Aorta (tissue), 5 donors: ENCODE measurements around the gene ARID5B. TPM values are rescaled to one million over a fixed set of nuclear protein-coding genes. Genes with fewer than 3 reads are reported as not detected.

Source experiments
- ATAC-seq: fragments of 200-7000 bp; cut with Tn5 transposase; one replicate; pipeline ENCODE4 v1.9.1; 2022; ENCODE audit warnings: moderate library complexity; ENCODE audit not compliant: low FRiP score
- DNase-seq, 2 donors: peaks; one replicate each; pipeline ENCODE4 v3.0.0-alpha.2; 2020
- H3K27ac ChIP-seq, 2 donors: one replicate each; pipeline ENCODE4 v1.5.1; 2013; ENCODE audit warnings: low read length in 2 of 2, mild to moderate bottlenecking in 2 of 2, moderate library complexity in 2 of 2, control low read depth in 1 of 2, inconsistent platforms in 1 of 2, low read depth in 1 of 2
- H3K27me3 ChIP-seq, 2 donors: one replicate each; pipeline ENCODE4 v1.6.1; 2013; ENCODE audit warnings: control low read depth in 1 of 2, low read length in 1 of 2, mild to moderate bottlenecking in 1 of 2, moderate library complexity in 1 of 2; ENCODE audit not compliant: insufficient read depth in 2 of 2, control insufficient read depth in 1 of 2
- H3K36me3 ChIP-seq, 2 donors: one replicate each; pipeline ENCODE4 v1.6.1; 2013; ENCODE audit warnings: control low read depth in 1 of 2, low read length in 1 of 2, mild to moderate bottlenecking in 1 of 2; ENCODE audit not compliant: insufficient read depth in 2 of 2, control insufficient read depth in 1 of 2
- H3K4me1 ChIP-seq, 2 donors: one replicate each; pipeline ENCODE4 v1.6.1; 2013; ENCODE audit warnings: low read length in 2 of 2, control low read depth in 1 of 2, mild to moderate bottlenecking in 1 of 2, moderate library complexity in 1 of 2; ENCODE audit not compliant: insufficient read depth in 2 of 2, control insufficient read depth in 1 of 2
- H3K4me3 ChIP-seq, 2 donors: one replicate each; pipeline ENCODE4 v1.5.1; 2013; ENCODE audit warnings: low read length in 2 of 2, control low read depth in 1 of 2, mild to moderate bottlenecking in 1 of 2
- H3K9me3 ChIP-seq: one replicate; pipeline ENCODE4 v1.6.1; 2013; ENCODE audit warnings: mild to moderate bottlenecking, low read length; ENCODE audit not compliant: control insufficient read depth
- WGBS, 2 donors: extraction: QIAGEN DNeasy Blood & Tissue Kit; methylation state at CpG; one replicate each; pipeline ENCODE4 v1.1.7; 2013; 5-methylcytosine and 5-hydroxymethylcytosine counted together
- intact Hi-C, 2 donors: fragments of 100-400 bp; cut with DNase I; formaldehyde crosslinking; loops; one replicate each; pipeline versions ENCODE4 v1.14.2 to v1.15.0; 2022
- polyA plus RNA-seq, 2 donors: library from polyadenylated mRNA; stranded (reverse); fragments of 200-250 nt; gene quantifications; one replicate each; pipeline ENCODE4 v1.2.3, GENCODE V29; 2013
- total RNA-seq, 2 donors: library from RNA; stranded (reverse); fragmentation: NEBNext Ultra II Directional; extraction: Animal tissue kit (Norgen Biotek cat#: 25700); gene quantifications; one replicate each; pipeline ENCODE4 v1.2.1, GENCODE V29; 2021
- donor health status: healthy with polysubstance abuse.
- donor health status: Bipolar disorder and iron deficiency.
- donor health status: DM: no; HTN: no; CAD: no.
- donor health status: DM: no; HTN: no; CAD: no.
- donor health status: DM: yes; HTN: yes; CAD: no.

Gene ARID5B
- total and polyA plus RNA-seq, 4 donors, result 7.8 to 143 (median 49.7) TPM

- Histone ChIP-seq H3K27me3 (no peaks in the 10 kb centered on the region), H3K4me3 (no peak overlapping the region), H3K27ac (no peak overlapping the region), H3K9me3 (no peaks in the 10 kb centered on the region), H3K4me1 (peaks cover 6 to 8% of the 10 kb centered on the region in 2 donors), H3K36me3 (no peaks in the 10 kb centered on the region)
- intact Hi-C loops, result loop anchor here (2.0 to 10.0 kb wide), 6 partner anchors 48 to 395 kb away; partner anchors contain the start of gene ARID5B (in 2 of the 2)
- 54 to 67% methylated on average over 1 of the region's 1 CpG for WGBS, 2 donors
- DNase-seq (no peak), ATAC-seq (no peak)
Observed at GRCh38 chr10:62039954-62040353, 138.5 kb downstream of the ARID5B start.

DNA sequence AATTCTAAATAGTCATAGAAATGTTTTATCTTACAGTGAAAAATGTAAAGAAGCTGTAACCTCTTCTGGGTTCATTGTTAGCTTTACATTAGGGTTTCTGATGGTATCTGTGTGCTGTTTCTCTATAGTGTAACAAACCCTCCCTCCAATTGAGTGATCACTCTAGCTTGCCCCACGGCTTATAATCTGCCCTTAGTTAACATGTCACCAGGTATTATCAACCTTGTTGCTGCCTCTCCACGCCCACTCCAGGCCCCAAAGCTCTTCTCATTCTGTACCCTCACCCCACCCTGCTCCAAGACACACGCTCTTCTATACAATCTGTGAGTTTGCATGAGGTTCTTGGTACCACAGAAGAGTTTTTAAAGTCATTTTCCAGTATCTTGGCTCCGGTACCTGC, 139.4 kb downstream of the ARID5B start:
- no peak overlapping the region for H3K27ac ChIP-seq
- 73 to 85% methylated on average over 4 of the region's 4 CpGs for WGBS, 2 donors
- intact Hi-C loops, result loop anchor here in 1 of 2 donors (10.0 kb wide), 1 partner anchor 286 kb away; no protein-coding TSS in a partner anchor

DNA sequence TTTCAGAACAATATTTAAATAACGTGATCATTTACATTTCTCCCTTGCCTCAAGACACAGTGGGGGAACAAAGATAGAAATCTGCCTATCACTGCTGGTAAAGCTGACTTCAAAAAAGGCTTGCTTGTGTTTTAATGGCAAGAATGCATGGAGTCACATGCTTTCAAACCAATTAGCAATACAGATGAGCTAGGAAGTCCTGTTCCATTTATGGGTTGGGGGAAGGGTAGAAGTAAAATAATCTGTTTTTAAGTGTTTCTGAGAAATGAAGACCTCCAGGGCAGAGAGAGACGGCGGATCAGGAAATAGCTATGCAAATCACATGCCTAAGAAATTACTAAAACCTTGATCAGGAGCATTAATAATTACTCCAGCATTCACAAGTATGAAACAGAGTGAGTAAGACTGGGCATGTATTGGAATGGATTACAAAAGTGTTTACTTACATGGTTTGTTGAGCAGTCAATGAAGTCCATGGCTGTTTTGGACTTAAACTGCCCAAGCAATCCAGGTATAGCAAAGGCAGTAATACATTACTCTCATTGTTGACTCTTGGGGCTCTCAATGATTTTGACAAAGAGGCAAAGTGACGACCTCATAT, 142.0 kb downstream of the ARID5B start:
- DNase-seq, result no peak
- intact Hi-C loops, result loop anchor here in 1 of 2 donors (10.0 kb wide), 1 partner anchor 289 kb away; no protein-coding TSS in a partner anchor
- Histone ChIP-seq H3K36me3 (no peaks in the 10 kb centered on the region), H3K27ac (no peak overlapping the region), H3K9me3 (no peaks in the 10 kb centered on the region), H3K4me1 (peaks cover 4 to 8% of the 10 kb centered on the region in 2 donors), H3K4me3 (no peak overlapping the region), H3K27me3 (no peaks in the 10 kb centered on the region)
- WGBS, 2 donors, result 55 to 57% methylated on average over 4 of the region's 4 CpGs
- ATAC-seq, result no peak

More for the DNA sequence above, 139.4 kb downstream of the ARID5B start:
- no peak for ATAC-seq
- Histone ChIP-seq H3K9me3 (no peaks in the 10 kb centered on the region), H3K4me1 (peaks cover 6 to 8% of the 10 kb centered on the region in 2 donors), H3K27me3 (no peaks in the 10 kb centered on the region), H3K36me3 (no peaks in the 10 kb centered on the region), H3K4me3 (no peak overlapping the region)
- no peak for DNase-seq

DNA sequence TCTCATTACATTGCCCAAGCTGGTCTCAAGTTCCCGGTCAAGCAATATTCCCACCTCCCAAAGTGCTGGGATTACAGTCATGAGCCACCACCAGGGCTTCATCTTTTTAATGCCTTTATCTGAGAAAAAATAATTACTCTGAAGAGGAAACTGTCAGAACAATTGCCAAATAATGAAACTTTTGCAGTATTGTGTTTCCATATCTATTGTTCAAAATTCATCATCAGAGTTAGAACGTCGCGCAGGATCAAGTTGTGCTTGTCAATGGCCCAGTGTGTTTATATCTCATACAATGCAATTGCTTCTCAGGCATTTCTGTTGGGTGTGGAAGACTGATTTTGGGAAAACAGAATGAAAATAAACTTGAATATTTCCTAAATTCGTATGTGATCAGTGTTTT, 143.1 kb downstream of the ARID5B start:
- DNase-seq, result no peak
- 90 to 94% methylated on average over 5 of the region's 5 CpGs for WGBS, 2 donors
- no peak for ATAC-seq
- no peak overlapping the region for H3K27ac ChIP-seq
- H3K9me3 ChIP-seq, result no peaks in the 10 kb centered on the region
- H3K4me3 ChIP-seq, result no peak overlapping the region
- intact Hi-C loops, result loop anchor here in 1 of 2 donors (10.0 kb wide), 1 partner anchor 290 kb away; no protein-coding TSS in a partner anchor
- peaks cover 2 to 4% of the 10 kb centered on the region in 2 donors for H3K4me1 ChIP-seq
- H3K36me3 ChIP-seq, result no peaks in the 10 kb centered on the region
- H3K27me3 ChIP-seq, result no peaks in the 10 kb centered on the region

DNA sequence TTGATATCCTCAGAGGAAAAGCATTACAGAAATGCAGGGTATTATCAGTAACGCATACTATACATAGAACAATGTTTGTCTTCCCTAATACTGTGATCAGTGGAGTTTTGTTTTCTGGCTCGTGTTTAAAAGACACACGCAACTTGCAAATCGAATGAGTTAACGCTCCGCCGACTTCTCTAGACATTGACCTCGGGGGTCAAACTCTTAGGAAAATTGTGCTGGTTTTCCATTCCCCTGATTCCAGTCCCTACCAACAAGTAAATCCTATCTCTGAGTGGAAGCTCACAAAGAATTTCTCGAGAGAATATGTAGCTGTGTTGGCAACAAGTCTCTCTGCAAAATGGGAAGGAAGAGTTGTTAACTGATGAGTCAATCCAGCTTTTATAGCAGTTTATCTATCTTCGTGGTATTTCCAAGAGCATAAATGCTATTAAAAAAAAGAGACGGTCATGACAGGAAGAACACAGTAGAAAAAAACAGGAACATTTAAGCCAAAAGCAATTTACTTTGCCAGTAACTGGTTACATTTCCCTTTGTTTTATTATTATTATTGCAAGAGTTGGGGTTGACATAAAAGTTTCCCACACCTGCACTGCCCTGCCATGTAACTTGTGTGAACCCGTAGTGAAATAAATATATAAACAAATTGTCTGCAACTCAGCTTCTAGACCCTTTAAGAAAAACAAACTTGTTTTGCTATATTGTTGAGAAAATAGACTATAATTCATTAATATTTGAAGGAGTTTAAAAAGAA, 144.4 kb downstream of the ARID5B start:
- H3K36me3 ChIP-seq, result no peaks in the 10 kb centered on the region
- ATAC-seq (peak; percentile 21), DNase-seq (no peak)
- no peaks in the 10 kb centered on the region for H3K9me3 ChIP-seq
- 1 to 4% methylated on average over 12 of the region's 12 CpGs for WGBS, 2 donors
- no peaks in the 10 kb centered on the region for H3K27me3 ChIP-seq
- H3K27ac ChIP-seq, result peak overlapping the region; percentile 85 to 91
- H3K4me3 ChIP-seq, result no peak overlapping the region
- intact Hi-C loops, result loop anchor here (5.0 to 10.0 kb wide), 3 partner anchors 36 to 291 kb away; no protein-coding TSS in a partner anchor
- H3K4me1 ChIP-seq, result peaks cover 2 to 4% of the 10 kb centered on the region in 2 donors

DNA sequence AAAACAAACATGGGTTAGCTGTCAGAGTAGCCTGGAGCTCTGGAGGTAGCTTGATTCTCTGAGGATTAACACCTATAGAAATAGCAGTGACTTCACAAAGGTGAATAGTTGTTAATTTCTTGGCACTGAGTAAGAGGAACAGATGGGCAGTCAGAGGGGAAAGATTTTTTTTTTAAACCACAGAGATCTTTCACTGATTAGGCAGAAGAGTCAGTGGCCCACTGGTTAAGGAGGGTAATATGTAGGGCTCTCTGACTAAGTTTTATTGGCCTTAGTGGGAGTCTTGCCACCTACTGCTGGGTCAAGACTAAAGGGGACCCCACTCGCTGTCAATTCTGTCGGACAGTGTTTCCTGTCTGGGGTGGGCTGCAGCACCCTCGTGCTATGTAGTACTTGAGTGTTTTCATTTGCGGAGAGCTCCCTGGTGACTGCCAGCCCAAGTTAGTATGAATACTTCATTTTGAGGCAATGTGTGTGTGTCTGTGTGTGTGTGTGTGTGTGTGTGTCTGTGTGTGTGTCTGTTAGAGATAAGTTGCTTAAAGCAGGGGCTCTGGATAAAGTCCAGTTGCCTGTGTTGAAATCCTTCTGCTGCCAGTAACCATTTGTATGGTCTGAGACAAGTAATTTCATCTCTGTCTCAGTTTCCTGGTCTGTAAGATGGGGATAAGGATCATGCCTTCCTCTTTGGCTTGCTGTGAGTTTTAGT, 145.2 kb downstream of the ARID5B start:
- ATAC-seq (no peak), DNase-seq (no peak)
- Histone ChIP-seq H3K27ac (peak overlapping the region; percentile 91 to 94), H3K27me3 (no peaks in the 10 kb centered on the region), H3K4me1 (peaks cover 2 to 3% of the 10 kb centered on the region in 2 donors), H3K4me3 (no peak overlapping the region), H3K36me3 (no peaks in the 10 kb centered on the region), H3K9me3 (no peaks in the 10 kb centered on the region)
- 18 to 29% methylated on average over 4 of the region's 4 CpGs for WGBS, 2 donors
- intact Hi-C loops, result loop anchor here (5.0 to 10.0 kb wide), 3 partner anchors 36 to 292 kb away; no protein-coding TSS in a partner anchor

DNA sequence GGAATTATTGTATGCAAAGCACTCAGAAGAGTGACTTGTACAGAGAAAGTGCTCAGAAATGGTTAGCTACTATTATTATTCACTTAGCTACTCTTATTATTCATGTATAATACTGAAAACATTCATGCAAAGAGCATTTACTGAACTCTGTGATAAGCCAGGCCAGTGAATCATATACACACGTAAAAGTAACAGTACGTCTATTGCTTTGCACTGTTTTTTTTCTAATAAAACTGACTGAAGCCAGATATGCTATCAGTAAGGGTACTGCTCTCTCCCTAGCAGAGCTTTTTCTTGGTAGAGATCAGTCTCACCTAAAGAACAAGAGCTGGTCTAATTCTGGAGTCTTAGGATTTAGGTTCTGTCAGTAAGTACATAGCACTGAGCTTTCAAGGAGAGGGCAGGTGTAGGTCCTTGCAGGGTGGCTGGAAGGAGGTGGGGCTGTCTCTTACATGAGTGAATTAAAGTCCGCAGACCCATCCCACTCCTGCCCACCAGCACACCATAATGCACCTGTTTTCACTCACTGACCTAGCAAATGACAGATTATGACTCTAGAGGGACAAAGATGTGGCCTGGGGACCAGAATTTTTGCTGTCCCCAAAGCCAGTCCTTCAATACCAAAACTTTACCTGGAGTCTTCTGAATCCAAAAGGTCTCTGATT, 145.9 kb downstream of the ARID5B start:
- Histone ChIP-seq H3K4me3 (no peak overlapping the region), H3K27ac (peak overlapping the region; percentile 93 to 96), H3K9me3 (no peaks in the 10 kb centered on the region), H3K36me3 (no peaks in the 10 kb centered on the region), H3K4me1 (peaks cover 2 to 6% of the 10 kb centered on the region in 2 donors), H3K27me3 (no peaks in the 10 kb centered on the region)
- WGBS, 2 donors, result 33 to 34% methylated on average over 3 of the region's 3 CpGs
- intact Hi-C loops, result loop anchor here (5.0 to 10.0 kb wide), 3 partner anchors 35 to 293 kb away; no protein-coding TSS in a partner anchor
- ATAC-seq (no peak), DNase-seq (no peak)

DNA sequence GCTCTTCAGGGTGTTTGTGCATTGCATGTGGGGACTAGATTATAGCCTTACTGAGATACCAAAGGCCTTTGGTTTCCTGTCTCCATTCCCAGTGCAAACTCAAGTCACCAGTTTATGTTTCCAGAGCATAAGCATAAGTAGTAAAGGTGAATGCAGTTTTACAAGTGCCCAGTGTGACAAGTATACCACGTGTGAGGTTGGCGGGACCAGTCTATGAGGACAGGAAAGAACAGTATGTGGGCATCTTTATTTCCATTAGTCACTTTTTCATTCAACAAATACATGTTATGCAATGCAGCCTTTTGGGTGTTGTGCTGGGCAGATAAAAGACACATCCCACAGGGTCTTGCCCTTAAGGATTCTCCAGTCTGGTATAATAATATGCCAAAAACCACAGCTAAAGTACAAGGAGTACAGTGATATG, 146.5 kb downstream of the ARID5B start:
- Histone ChIP-seq H3K4me3 (no peak overlapping the region), H3K36me3 (peaks cover 3 to 4% of the 10 kb centered on the region in 2 donors), H3K27ac (peak overlapping the region; percentile 93 to 96), H3K9me3 (no peaks in the 10 kb centered on the region), H3K27me3 (no peaks in the 10 kb centered on the region), H3K4me1 (peaks cover 2 to 9% of the 10 kb centered on the region in 2 donors)
- DNase-seq (no peak), ATAC-seq (peak; percentile 4)
- WGBS, 2 donors, result 32 to 40% methylated on average over 2 of the region's 2 CpGs
- intact Hi-C loops, result loop anchor here (5.0 to 10.0 kb wide), 3 partner anchors 34 to 293 kb away; no protein-coding TSS in a partner anchor
